Karpas-422 (cell line): ENCODE measurements around the gene PHPT1. TPM values are rescaled to one million over a fixed set of nuclear protein-coding genes. Genes with fewer than 3 reads are reported as not detected.
"Not testable (repeated sequence)": the region's sequence is repeated elsewhere in the genome, so short reads cannot be mapped to it uniquely, and the experiment has no call there.

ENCODE experiments used
- DNase-seq: peaks from one replicate; pipeline ENCODE4 v3.0.0-alpha.2; 2015
- H2AFZ ChIP-seq: fragments of 200-600 bp; sonication (generic); 2 replicates; pipeline ENCODE4 v1.6.1; 2014; ENCODE audit warnings: antibody characterized with exemption, low read length, mixed read lengths
- H3K27ac ChIP-seq: fragments of 200-600 bp; sonication (generic); 2 replicates; pipeline ENCODE4 v1.5.1; 2014; ENCODE audit warnings: mild to moderate bottlenecking, low read length, moderate library complexity
- H3K27me3 ChIP-seq: fragments of 200-600 bp; sonication (generic); 2 replicates; pipeline ENCODE4 v1.6.1; 2014; ENCODE audit warnings: low read length, mixed read lengths
- H3K36me3 ChIP-seq: fragments of 200-600 bp; sonication (generic); 2 replicates; pipeline ENCODE4 v1.6.1; 2014; ENCODE audit warnings: low read length, mixed read lengths; ENCODE audit not compliant: insufficient read depth
- H3K4me1 ChIP-seq: fragments of 200-600 bp; sonication (generic); 2 replicates; pipeline ENCODE4 v1.6.1; 2014; ENCODE audit warnings: mild to moderate bottlenecking, low read length, mixed read lengths
- H3K4me2 ChIP-seq: fragments of 200-600 bp; sonication (generic); 2 replicates; pipeline ENCODE4 v1.6.1; 2014; ENCODE audit warnings: low read length, low read depth, mild to moderate bottlenecking; ENCODE audit not compliant: poor library complexity, severe bottlenecking
- H3K4me3 ChIP-seq: fragments of 200-600 bp; sonication (generic); 2 replicates; pipeline ENCODE4 v1.5.1; 2014; ENCODE audit warnings: mild to moderate bottlenecking, antibody characterized with exemption, low read length, mixed read lengths
- H3K79me2 ChIP-seq: fragments of 200-600 bp; sonication (generic); 2 replicates; pipeline ENCODE4 v1.6.1; 2014; ENCODE audit warnings: mild to moderate bottlenecking, low read length, mixed read lengths
- H3K9ac ChIP-seq: fragments of 200-600 bp; sonication (generic); 2 replicates; pipeline ENCODE4 v1.6.0; 2014; ENCODE audit warnings: low read length
- H3K9me2 ChIP-seq: fragments of 200-600 bp; sonication (generic), shearing (Covaris generic); replicated peaks from 2 replicates; pipeline ENCODE4 v1.6.0; 2014; ENCODE audit warnings: mild to moderate bottlenecking, low read length, moderate library complexity; ENCODE audit not compliant: insufficient read depth
- H3K9me3 ChIP-seq: fragments of 300-700, 200-600 bp; sonication (generic); 2 replicates; pipeline ENCODE4 v1.6.1; 2014; ENCODE audit warnings: low read length, mixed read lengths
- H4K20me1 ChIP-seq: fragments of 200-600 bp; sonication (generic); 2 replicates; pipeline ENCODE4 v1.6.1; 2014; ENCODE audit warnings: mild to moderate bottlenecking, antibody characterized with exemption, low read length, low read depth; ENCODE audit not compliant: insufficient read depth
- total RNA-seq: library from RNA; depleted of rRNA; stranded (reverse); fragments of >200 nt; shearing (Covaris generic); gene quantifications from 2 replicates; pipeline ENCODE4 v1.2.3, GENCODE V29; 2014; ENCODE audit warnings: low replicate concordance

PHPT1 gene
- total RNA-seq, 1 experiment from 2014 or later = 82.5 TPM

GRCh38 chr9:136876476-136876875 lies 27.3 kb downstream of the PHPT1 start:
- H3K27ac ChIP-seq = no peak overlapping the region
- no peaks in the 10 kb centered on the region for H3K4me1 ChIP-seq
- H3K36me3 ChIP-seq = no peaks in the 10 kb centered on the region
- no peak for DNase-seq
- no peak overlapping the region for H3K9ac ChIP-seq
- no peak overlapping the region for H3K4me3 ChIP-seq
- no peaks in the 10 kb centered on the region for H3K27me3 ChIP-seq
- no peak overlapping the region for H3K4me2 ChIP-seq
- H3K9me2 ChIP-seq = no peaks in the 10 kb centered on the region
- no peaks in the 10 kb centered on the region for H3K79me2 ChIP-seq
- no peak overlapping the region for H2AFZ ChIP-seq
- no peaks in the 10 kb centered on the region for H4K20me1 ChIP-seq
- 0 out of 2 replicates have a peak, but pooled peaks cover 5% of the 10 kb centered on the region for H3K9me3 ChIP-seq

- H3K27me3 ChIP-seq = no peaks in the 10 kb centered on the region
- H3K9ac ChIP-seq = no peak overlapping the region
- no peaks in the 10 kb centered on the region for H3K36me3 ChIP-seq
- no peaks in the 10 kb centered on the region for H3K79me2 ChIP-seq
- H3K9me3 ChIP-seq = no peaks in the 10 kb centered on the region
- no peak overlapping the region for H2AFZ ChIP-seq
- no peak overlapping the region for H3K27ac ChIP-seq
- H3K9me2 ChIP-seq = no peaks in the 10 kb centered on the region
- H3K4me1 ChIP-seq = peaks cover 18% of the 10 kb centered on the region
- peak; percentile 59 for DNase-seq
- H3K4me2 ChIP-seq = no peak overlapping the region
- H4K20me1 ChIP-seq = no peaks in the 10 kb centered on the region
- no peak overlapping the region for H3K4me3 ChIP-seq
Measured at GRCh38 chr9:136880651-136881050, 31.4 kb downstream of the PHPT1 start.

- no peak for DNase-seq
- Histone ChIP-seq H3K9me2 (no peaks in the 10 kb centered on the region), H3K27me3 (no peaks in the 10 kb centered on the region), H3K9ac (peak overlapping the region; percentile 30), H3K4me2 (peak overlapping the region; percentile 22), H3K9me3 (no peaks in the 10 kb centered on the region), H4K20me1 (no peaks in the 10 kb centered on the region), H3K27ac (no peak overlapping the region), H3K4me3 (no peak overlapping the region), H2AFZ (no peak overlapping the region), H3K79me2 (peaks cover 1% of the 10 kb centered on the region), H3K36me3 (no peaks in the 10 kb centered on the region), H3K4me1 (peaks cover 20% of the 10 kb centered on the region)
Measured at GRCh38 chr9:136881691-136882108, 32.5 kb downstream of the PHPT1 start.

- Histone ChIP-seq H3K27me3 (no peaks in the 10 kb centered on the region), H3K9ac (peak overlapping the region; percentile 30), H3K36me3 (no peaks in the 10 kb centered on the region), H3K4me3 (no peak overlapping the region), H3K27ac (no peak overlapping the region), H3K9me2 (no peaks in the 10 kb centered on the region), H3K9me3 (no peaks in the 10 kb centered on the region), H3K79me2 (peaks cover 8% of the 10 kb centered on the region), H3K4me2 (peak overlapping the region; percentile 22), H2AFZ (no peak overlapping the region), H4K20me1 (peaks cover 4% of the 10 kb centered on the region; the same call in 1 of the 2 replicates), H3K4me1 (peaks cover 23% of the 10 kb centered on the region)
- DNase-seq = peak; percentile 58
Measured at GRCh38 chr9:136882109-136882946, 33.1 kb downstream of the PHPT1 start.

- Histone ChIP-seq H3K4me1 (peaks cover 28% of the 10 kb centered on the region), H3K9ac (peak overlapping the region; percentile 30), H3K79me2 (peaks cover 13% of the 10 kb centered on the region)
- not testable (repeated sequence) for DNase-seq, H4K20me1 ChIP-seq, H3K27me3 ChIP-seq, H3K4me3 ChIP-seq, H2AFZ ChIP-seq, H3K27ac ChIP-seq, H3K36me3 ChIP-seq, H3K4me2 ChIP-seq, H3K9me3 ChIP-seq, H3K9me2 ChIP-seq
Measured at GRCh38 chr9:136882947-136883283, 33.7 kb downstream of the PHPT1 start.

GRCh38 chr9:136883670-136884069 lies 34.5 kb downstream of the PHPT1 start:
- Histone ChIP-seq H3K4me1 (peaks cover 30% of the 10 kb centered on the region), H3K79me2 (peaks cover 21% of the 10 kb centered on the region)
- not testable (repeated sequence) for DNase-seq, H3K9me3 ChIP-seq, H3K4me2 ChIP-seq, H3K9ac ChIP-seq, H3K27me3 ChIP-seq, H3K27ac ChIP-seq, H3K36me3 ChIP-seq, H3K4me3 ChIP-seq, H3K9me2 ChIP-seq, H2AFZ ChIP-seq, H4K20me1 ChIP-seq

GRCh38 chr9:136885950-136886578 lies 36.9 kb downstream of the PHPT1 start, which contains the start of gene TRAF2:
Gene TRAF2 (plus strand): TSS chr9:136886516. CDS start chr9:136898741, 12,225 bp downstream.
- peak within 1 kb of the TSS; percentile 20; the same call in 1 of the 2 replicates for H3K27ac ChIP-seq
- H3K9ac ChIP-seq = peak within 1 kb of the TSS; percentile 92
- H3K9me3 ChIP-seq = no peaks in the 10 kb centered on the region
- H3K9me2 ChIP-seq = no peaks in the 10 kb centered on the region
- peaks cover 12% of the 10 kb centered on the region for H4K20me1 ChIP-seq
- peak; percentile 99 for DNase-seq
- peak within 1 kb of the TSS; percentile 100 for H2AFZ ChIP-seq
- H3K36me3 ChIP-seq = peaks cover 4% of the 10 kb centered on the region; the same call in 1 of the 2 replicates
- H3K4me3 ChIP-seq = peak within 1 kb of the TSS; percentile 99
- H3K79me2 ChIP-seq = peaks cover 45% of the 10 kb centered on the region
- peaks cover 30% of the 10 kb centered on the region for H3K4me1 ChIP-seq
- H3K27me3 ChIP-seq = no peaks in the 10 kb centered on the region
- peak within 1 kb of the TSS; percentile 99 for H3K4me2 ChIP-seq
